Measurements from ENCODE around the gene NCF2. TPM values are rescaled to one million over a fixed set of nuclear protein-coding genes. Genes with fewer than 3 reads are reported as not detected.
A peak's percentile ranks its signal among the peaks of the same experiment; 100 is the strongest.
"Not testable (repeated sequence)": the region's sequence is repeated elsewhere in the genome, so short reads cannot be mapped to it uniquely, and the experiment has no call there.

The NCF2 gene
- total RNA-seq, 4 donors from 2014 or later, result 16.9 to 48.3 (median 33.9) TPM

GRCh38 chr1:183632114-183632513 lies 41.9 kb upstream of the NCF2 start:
- Histone ChIP-seq H3K27ac (no peak overlapping the region), H3K4me3 (peak overlapping the region; percentile 79), H3K9me3 (no peaks in the 10 kb centered on the region), H3K27me3 (no peaks in the 10 kb centered on the region), H3K36me3 (peaks cover 29% of the 10 kb centered on the region), H3K4me1 (peaks cover 75% of the 10 kb centered on the region)
- DNase-seq (ENCODE audit: low spot score in 2 of 2), result no peak
- WGBS, result 56% methylated on average over 2 of the region's 2 CpGs
- TF ChIP-seq POLR2A (IDR thresholded peaks at IDR 0.05) (no peak), EP300 (IDR thresholded peaks at IDR 0.05) (no peak), POLR2AphosphoS5 (IDR thresholded peaks at IDR 0.05) (no peak), CTCF (IDR thresholded peaks at IDR 0.05) (no peak)

- peaks cover 32% of the 10 kb centered on the region for H3K36me3 ChIP-seq
- H3K27me3 ChIP-seq, result no peaks in the 10 kb centered on the region
- TF ChIP-seq POLR2AphosphoS5 (IDR thresholded peaks at IDR 0.05) (no peak), CTCF (IDR thresholded peaks at IDR 0.05) (no peak), POLR2A (IDR thresholded peaks at IDR 0.05) (no peak), EP300 (IDR thresholded peaks at IDR 0.05) (no peak)
- 12% methylated on average over 2 of the region's 2 CpGs for WGBS
- no peak for DNase-seq (ENCODE audit: low spot score in 2 of 2)
- H3K9me3 ChIP-seq, result no peaks in the 10 kb centered on the region
- H3K27ac ChIP-seq, result no peak overlapping the region
- H3K4me1 ChIP-seq, result peaks cover 74% of the 10 kb centered on the region
- peak overlapping the region; percentile 12 for H3K4me3 ChIP-seq
Measured at GRCh38 chr1:183630748-183631147, 40.5 kb upstream of the NCF2 start.

GRCh38 chr1:183628537-183628936 lies 38.3 kb upstream of the NCF2 start:
- Histone ChIP-seq H3K4me3 (no peak overlapping the region), H3K9me3 (no peaks in the 10 kb centered on the region), H3K27ac (no peak overlapping the region), H3K27me3 (no peaks in the 10 kb centered on the region), H3K36me3 (peaks cover 46% of the 10 kb centered on the region), H3K4me1 (peaks cover 61% of the 10 kb centered on the region)
- TF ChIP-seq EP300 (IDR thresholded peaks at IDR 0.05) (no peak), CTCF (IDR thresholded peaks at IDR 0.05) (no peak), POLR2AphosphoS5 (IDR thresholded peaks at IDR 0.05) (no peak), POLR2A (IDR thresholded peaks at IDR 0.05) (no peak)
- no peak for DNase-seq (ENCODE audit: low spot score in 2 of 2)

- Histone ChIP-seq H3K27ac (peak overlapping the region; percentile 1), H3K4me1 (peaks cover 44% of the 10 kb centered on the region), H3K36me3 (peaks cover 49% of the 10 kb centered on the region)
- not testable (repeated sequence) for DNase-seq (ENCODE audit: low spot score in 2 of 2); H3K4me3 ChIP-seq; H3K27me3 ChIP-seq; H3K9me3 ChIP-seq
- 57% methylated on average over 3 of the region's 3 CpGs for WGBS
Measured at GRCh38 chr1:183626236-183626635, 36.0 kb upstream of the NCF2 start.

- peaks cover 25% of the 10 kb centered on the region for H3K36me3 ChIP-seq
- H3K27me3 ChIP-seq, result no peaks in the 10 kb centered on the region
- TF ChIP-seq CTCF (IDR thresholded peaks at IDR 0.05), result peak; percentile 25 to 56
- no peak for TF ChIP-seq POLR2AphosphoS5 (IDR thresholded peaks at IDR 0.05)
- TF ChIP-seq POLR2A (IDR thresholded peaks at IDR 0.05), result no peak
- no peak for TF ChIP-seq EP300 (IDR thresholded peaks at IDR 0.05)
- 53% methylated on average over 10 of the region's 10 CpGs for WGBS
- DNase-seq (ENCODE audit: low spot score in 2 of 2), result no peak
- no peak overlapping the region for H3K27ac ChIP-seq
- H3K9me3 ChIP-seq, result no peaks in the 10 kb centered on the region
- H3K4me3 ChIP-seq, result no peak overlapping the region
- peaks cover 23% of the 10 kb centered on the region for H3K4me1 ChIP-seq
Measured at GRCh38 chr1:183622884-183623785, 32.9 kb upstream of the NCF2 start.
